HG02973 (cell line): ENCODE measurements around the gene PNMA8A.
"Not testable (repeated sequence)": the region's sequence is repeated elsewhere in the genome, so short reads cannot be mapped to it uniquely, and the experiment has no call there.

ENCODE experiments used
- ATAC-seq: cut with Tn5 transposase; IDR thresholded peaks from one replicate; pipeline ENCODE4 v1.9.1; 2021; ENCODE audit warnings: moderate library complexity; ENCODE audit not compliant: unreplicated experiment

Gene PNMA8A

DNA sequence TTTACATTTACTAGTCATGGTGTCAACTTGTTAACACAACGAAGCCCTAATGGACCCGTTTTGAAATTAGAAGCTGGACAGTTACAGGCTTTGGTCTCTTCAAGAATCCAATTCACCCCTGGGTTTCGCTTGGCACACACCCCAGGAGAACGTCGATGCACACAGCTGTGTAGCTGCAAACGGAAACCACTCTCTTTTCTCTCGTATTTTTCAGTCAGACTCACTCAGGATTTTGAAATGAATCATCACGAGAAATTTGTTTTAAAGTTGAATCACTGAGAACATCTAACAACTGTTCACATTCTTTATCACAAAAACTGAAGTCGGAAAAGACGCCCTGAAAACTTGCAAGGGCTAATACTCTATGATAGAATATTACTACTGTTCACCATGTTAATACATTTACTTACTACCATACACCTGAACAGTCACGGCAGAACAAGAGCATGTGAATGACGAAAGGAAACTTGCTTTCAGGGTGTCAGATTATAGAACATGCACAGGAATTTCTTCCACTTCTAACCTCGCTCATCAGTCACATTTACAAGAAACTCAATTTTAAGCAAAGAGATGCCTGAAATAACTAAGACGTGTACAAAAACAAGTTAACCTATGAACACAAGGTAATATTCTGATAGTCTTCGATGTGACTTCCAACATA is 4.7 kb downstream of the PNMA8A start:
- ATAC-seq, result no peak

- ATAC-seq, result no peak
Measured at GRCh38 chr19:46463516-46463915, 7.8 kb downstream of the PNMA8A start.

DNA sequence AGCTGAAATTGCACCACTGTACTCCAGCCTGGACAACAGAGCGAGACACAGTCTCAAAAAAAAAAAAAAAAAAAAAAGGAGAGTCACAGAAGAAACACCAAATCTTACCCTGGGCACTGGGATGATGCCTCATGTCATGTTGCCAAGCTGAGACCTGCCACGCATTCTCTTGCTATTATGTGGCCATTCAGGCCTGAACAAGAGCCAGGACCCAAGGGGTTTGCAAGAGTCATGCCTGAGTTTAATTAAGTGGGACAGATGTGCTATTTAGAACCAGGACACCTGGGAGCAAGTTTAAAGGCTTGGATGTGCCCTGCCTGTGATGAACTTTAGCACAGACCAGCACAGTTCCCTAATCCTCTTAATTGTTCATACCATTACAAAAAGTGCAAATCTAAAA is 9.8 kb downstream of the PNMA8A start:
- ATAC-seq, result no peak

- no peak for ATAC-seq
Measured at GRCh38 chr19:46460981-46461380, 10.4 kb downstream of the PNMA8A start.

GRCh38 chr19:46460055-46460454 is 11.3 kb downstream of the PNMA8A start:
- ATAC-seq, result no peak

GRCh38 chr19:46456930-46457329 is 14.4 kb downstream of the PNMA8A start:
- no peak for ATAC-seq

DNA sequence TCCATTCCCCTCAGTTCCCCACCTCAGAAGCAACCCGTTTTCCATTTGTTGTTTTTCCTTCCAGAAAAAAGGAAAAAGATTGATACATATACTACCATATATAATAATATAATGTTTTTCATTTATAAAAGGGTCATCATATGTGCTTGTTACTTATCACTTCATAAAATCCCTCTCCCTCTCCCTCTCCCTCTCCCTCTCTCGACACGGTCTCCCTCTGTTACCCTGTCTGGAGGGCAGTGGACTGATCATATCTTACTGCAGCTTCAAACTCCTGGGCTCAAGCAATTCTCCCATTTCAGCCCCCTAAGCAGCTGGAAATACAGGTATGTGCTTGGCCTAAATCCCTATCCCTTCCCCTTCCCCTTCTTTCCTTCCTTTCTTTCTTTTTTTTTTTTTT is 17.1 kb downstream of the PNMA8A start:
- ATAC-seq, result no peak

- ATAC-seq, result no peak
Measured at GRCh38 chr19:46453661-46454060, 17.7 kb downstream of the PNMA8A start.

- no peak for ATAC-seq
Measured at GRCh38 chr19:46452186-46452585, 19.2 kb downstream of the PNMA8A start.

- ATAC-seq, result no peak
Measured at GRCh38 chr19:46451352-46451751, 20.0 kb downstream of the PNMA8A start.

DNA sequence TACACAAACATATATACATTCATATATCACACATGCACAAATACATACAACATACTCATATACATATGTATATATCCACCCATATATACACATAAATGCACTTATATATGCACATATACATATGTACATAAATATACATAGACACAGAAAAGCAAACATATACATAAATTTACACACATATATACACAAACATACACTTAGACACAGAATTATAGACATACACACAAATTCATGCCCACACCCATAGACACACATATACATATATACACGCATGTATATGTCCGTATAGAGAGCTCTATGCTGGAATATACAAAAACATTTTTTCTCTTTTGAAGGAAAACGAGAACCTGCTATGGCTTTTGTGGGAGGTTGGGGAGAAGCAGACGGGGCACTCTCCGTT is 20.6 kb downstream of the PNMA8A start:
- ATAC-seq, result no peak

- no peak for ATAC-seq
Measured at GRCh38 chr19:46449228-46449627, 22.1 kb downstream of the PNMA8A start.

DNA sequence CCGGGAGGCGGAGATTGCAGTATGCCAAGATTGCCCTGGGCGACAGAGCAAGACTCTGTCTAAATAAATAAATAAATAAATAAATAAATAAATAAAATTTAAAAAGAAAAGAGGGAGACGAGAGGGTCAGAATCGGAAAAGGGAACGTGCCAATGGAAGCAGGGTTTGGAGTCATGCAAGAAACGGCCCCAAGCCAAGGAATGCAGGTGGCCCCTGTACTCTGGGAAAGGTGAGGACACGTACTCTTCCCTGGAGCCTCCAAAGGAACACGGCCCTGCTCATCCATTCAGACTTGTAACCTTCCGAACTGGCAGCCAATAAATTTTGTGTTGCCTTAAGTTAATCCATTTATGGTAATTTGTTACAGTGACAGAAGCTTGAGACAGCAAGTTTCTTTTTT is 22.8 kb downstream of the PNMA8A start:
- no peak for ATAC-seq

GRCh38 chr19:46447824-46448223 is 23.5 kb downstream of the PNMA8A start:
- ATAC-seq, result no peak

GRCh38 chr19:46447006-46447405 is 24.4 kb downstream of the PNMA8A start:
- ATAC-seq, result no peak

- no peak for ATAC-seq
Measured at GRCh38 chr19:46446021-46446420, 25.3 kb downstream of the PNMA8A start.

DNA sequence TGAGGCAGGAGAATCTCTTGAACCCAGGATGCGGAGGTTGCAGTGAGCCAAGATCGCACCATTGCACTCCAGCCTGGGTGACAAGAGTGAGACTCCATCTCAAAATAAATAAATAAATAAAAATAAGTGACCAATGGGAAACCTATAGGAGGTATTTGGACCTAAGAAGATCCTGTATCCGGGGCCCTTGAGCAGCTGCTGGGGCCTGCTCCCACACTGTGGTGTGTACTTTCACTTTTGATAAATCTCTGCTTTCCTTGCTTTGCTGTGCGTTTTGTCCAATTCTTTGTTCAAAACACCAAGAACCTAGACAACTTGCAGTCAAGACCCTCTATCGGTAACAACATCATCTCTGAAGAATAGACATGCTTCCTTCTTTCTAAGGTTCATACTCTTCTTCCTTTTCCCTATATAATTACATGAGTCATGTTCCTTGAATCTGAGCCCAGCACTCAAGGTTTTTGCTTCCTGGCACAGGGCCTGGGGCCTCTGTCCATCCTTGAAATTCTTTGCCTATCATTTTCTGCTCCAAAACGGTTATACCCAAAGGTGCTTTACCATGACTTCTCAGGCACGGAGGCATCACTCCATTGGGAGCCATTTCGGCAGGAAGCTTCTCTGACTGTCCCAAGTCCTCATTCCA is 28.4 kb downstream of the PNMA8A start:
- no peak for ATAC-seq

GRCh38 chr19:46441866-46442265 is 29.5 kb downstream of the PNMA8A start:
- no peak for ATAC-seq

- not testable (repeated sequence) for ATAC-seq
Measured at GRCh38 chr19:46435689-46436088, 35.7 kb downstream of the PNMA8A start.

GRCh38 chr19:46435009-46435408 is 36.4 kb downstream of the PNMA8A start:
- no peak for ATAC-seq

DNA sequence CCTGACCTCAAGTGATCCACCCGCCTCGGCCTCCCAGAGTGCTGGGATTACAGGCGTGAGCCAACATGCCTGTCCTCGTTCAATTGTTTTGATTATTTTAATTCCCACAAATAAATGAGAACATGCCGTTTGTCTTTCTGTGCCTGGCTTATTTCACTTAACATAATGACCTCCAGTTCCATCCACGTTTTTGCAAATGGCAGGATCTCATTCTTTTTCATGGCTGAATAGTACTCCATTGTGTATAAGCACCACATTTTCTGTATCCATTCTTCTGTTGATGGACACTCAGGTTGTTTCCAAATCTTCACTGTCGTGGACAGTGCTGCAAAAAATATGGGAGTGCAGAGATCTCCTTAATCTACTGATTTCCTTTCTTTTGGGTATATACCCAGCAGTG is 37.9 kb downstream of the PNMA8A start:
- ATAC-seq, result not testable (repeated sequence)

GRCh38 chr19:46431824-46432223 is 39.5 kb downstream of the PNMA8A start:
- no peak for ATAC-seq

- ATAC-seq, result no peak
Measured at GRCh38 chr19:46429999-46430398, 41.4 kb downstream of the PNMA8A start.
